ENCODE results near the gene ZNF827.

Gene ZNF827

GRCh38 chr4:145935253-145936141 is 3.1 kb downstream of the ZNF827 start:
- DNase-seq (ENCODE audit: low spot score), result no peak

GRCh38 chr4:145934434-145935047 is 4.1 kb downstream of the ZNF827 start:
- no peak for DNase-seq (ENCODE audit: low spot score)

GRCh38 chr4:145933134-145933533 is 5.5 kb downstream of the ZNF827 start:
- no peak for DNase-seq (ENCODE audit: low spot score)

GRCh38 chr4:145931403-145931802 is 7.2 kb downstream of the ZNF827 start:
- no peak for DNase-seq (ENCODE audit: low spot score)

- DNase-seq (ENCODE audit: low spot score), result no peak
These were observed 8.0 kb downstream of the ZNF827 start for GRCh38 chr4:145930592-145930991.

- no peak for DNase-seq (ENCODE audit: low spot score)
These were observed 9.0 kb downstream of the ZNF827 start for GRCh38 chr4:145929415-145930178.

GRCh38 chr4:145928748-145929147 is 9.9 kb downstream of the ZNF827 start:
- DNase-seq (ENCODE audit: low spot score), result no peak

GRCh38 chr4:145927030-145927429 is 11.6 kb downstream of the ZNF827 start:
- DNase-seq (ENCODE audit: low spot score), result no peak

GRCh38 chr4:145921231-145921630 is 17.4 kb downstream of the ZNF827 start:
- no peak for DNase-seq (ENCODE audit: low spot score)

GRCh38 chr4:145920205-145920604 is 18.4 kb downstream of the ZNF827 start:
- DNase-seq (ENCODE audit: low spot score), result no peak

GRCh38 chr4:145912376-145912775 is 26.2 kb downstream of the ZNF827 start:
- DNase-seq (ENCODE audit: low spot score), result no peak

- no peak for DNase-seq (ENCODE audit: low spot score)
These were observed 28.9 kb downstream of the ZNF827 start for GRCh38 chr4:145909773-145910172.

- DNase-seq (ENCODE audit: low spot score), result no peak
These were observed 29.3 kb downstream of the ZNF827 start for GRCh38 chr4:145909281-145909715.

- no peak for DNase-seq (ENCODE audit: low spot score)
These were observed 30.8 kb downstream of the ZNF827 start for GRCh38 chr4:145907812-145908211.

GRCh38 chr4:145907390-145907789 is 31.2 kb downstream of the ZNF827 start:
- DNase-seq (ENCODE audit: low spot score), result no peak

GRCh38 chr4:145904413-145905177 is 34.0 kb downstream of the ZNF827 start:
- DNase-seq (ENCODE audit: low spot score), result no peak

- no peak for DNase-seq (ENCODE audit: low spot score)
These were observed 36.1 kb downstream of the ZNF827 start for GRCh38 chr4:145902522-145902921.

GRCh38 chr4:145899886-145900460 is 38.6 kb downstream of the ZNF827 start:
- no peak for DNase-seq (ENCODE audit: low spot score)

- no peak for DNase-seq (ENCODE audit: low spot score)
These were observed 39.6 kb downstream of the ZNF827 start for GRCh38 chr4:145898926-145899531.

GRCh38 chr4:145898466-145898865 is 40.2 kb downstream of the ZNF827 start:
- no peak for DNase-seq (ENCODE audit: low spot score)

GRCh38 chr4:145895056-145895455 is 43.6 kb downstream of the ZNF827 start:
- DNase-seq (ENCODE audit: low spot score), result no peak
